ENCODE data around the gene COL9A3.

Gene COL9A3

GRCh38 chr20:62824476-62825332, 7.9 kb downstream of the COL9A3 start:
- no peak for DNase-seq

GRCh38 chr20:62825333-62825985, 8.6 kb downstream of the COL9A3 start:
- DNase-seq: no peak

GRCh38 chr20:62825986-62826645, 9.3 kb downstream of the COL9A3 start:
- DNase-seq: no peak

- no peak for DNase-seq
These were observed 9.9 kb downstream of the COL9A3 start for GRCh38 chr20:62826646-62827310.

GRCh38 chr20:62827311-62828038, 10.6 kb downstream of the COL9A3 start:
- no peak for DNase-seq

GRCh38 chr20:62828051-62828450, 11.2 kb downstream of the COL9A3 start:
- no peak for DNase-seq

GRCh38 chr20:62828511-62829230, 11.8 kb downstream of the COL9A3 start:
- DNase-seq: no peak

GRCh38 chr20:62829231-62830230, 12.7 kb downstream of the COL9A3 start:
- no peak for DNase-seq

GRCh38 chr20:62830251-62830650, 13.4 kb downstream of the COL9A3 start:
- DNase-seq: no peak

- DNase-seq: no peak
These were observed 14.0 kb downstream of the COL9A3 start for GRCh38 chr20:62830821-62831220.

GRCh38 chr20:62831361-62831788, 14.5 kb downstream of the COL9A3 start:
- no peak for DNase-seq

- DNase-seq: no peak
These were observed 15.0 kb downstream of the COL9A3 start for GRCh38 chr20:62831854-62832211.

GRCh38 chr20:62832212-62832922, 15.5 kb downstream of the COL9A3 start:
- no peak for DNase-seq

GRCh38 chr20:62832951-62833391, 16.1 kb downstream of the COL9A3 start:
- no peak for DNase-seq

- DNase-seq: no peak
These were observed 18.3 kb downstream of the COL9A3 start for GRCh38 chr20:62834967-62835730.

GRCh38 chr20:62835931-62836861, 19.3 kb downstream of the COL9A3 start:
- DNase-seq: no peak

GRCh38 chr20:62836967-62837490, 20.2 kb downstream of the COL9A3 start:
- no peak for DNase-seq

- DNase-seq: no peak
These were observed 20.9 kb downstream of the COL9A3 start for GRCh38 chr20:62837790-62838127.

Data from NCI-H1436 treated with DMSO at 0.1 percent for 48 hours (cell line).